Measurements from ENCODE around the gene PIK3CD. TPM values are rescaled to one million over a fixed set of nuclear protein-coding genes. Genes with fewer than 3 reads are reported as not detected.

Gene PIK3CD
- total and polyA plus RNA-seq, 2 experiments from 2014 or later: 1.2 to 1.3 TPM

GRCh38 chr1:9606458-9606857 is 45.1 kb upstream of the PIK3CD start:
- no peak for DNase-seq (ENCODE audit: low spot score)
- H3K79me2 ChIP-seq: no peaks in the 10 kb centered on the region
- H3K9me2 ChIP-seq (replicated peaks; ENCODE audit: insufficient read depth): no peaks in the 10 kb centered on the region
- H2AFZ ChIP-seq: no peak overlapping the region
- 97% methylated on average over 21 of the region's 21 CpGs for WGBS (ENCODE audit: low lambda C conversion rate, missing lambda C conversion rate)
- H3K27me3 ChIP-seq: no peaks in the 10 kb centered on the region
- no peak for TF ChIP-seq EZH2 (IDR thresholded peaks at IDR 0.05; ENCODE audit: borderline replicate concordance)
- no peak for TF ChIP-seq CTCF (IDR thresholded peaks at IDR 0.05; ENCODE audit: poor library complexity)
- TF ChIP-seq EZH2phosphoT487 (IDR thresholded peaks at IDR 0.05; ENCODE audit: low read depth, severe bottlenecking, unreplicated experiment): no peak
- H3K9me3 ChIP-seq (ENCODE audit: low read depth): no peaks in the 10 kb centered on the region
- H3K4me1 ChIP-seq (ENCODE audit: insufficient read depth): no peaks in the 10 kb centered on the region
- H3K4me2 ChIP-seq: no peak overlapping the region
- H3K36me3 ChIP-seq (replicated peaks; ENCODE audit: insufficient read depth, low read depth): no peaks in the 10 kb centered on the region
- no peak overlapping the region for H3K27ac ChIP-seq
- no peak overlapping the region for H3K4me3 ChIP-seq
- H4K20me1 ChIP-seq (ENCODE audit: insufficient read depth, poor library complexity, severe bottlenecking): no peaks in the 10 kb centered on the region

GRCh38 chr1:9606948-9607347 is 44.6 kb upstream of the PIK3CD start:
- H3K4me1 ChIP-seq (ENCODE audit: insufficient read depth): no peaks in the 10 kb centered on the region
- no peak overlapping the region for H3K4me2 ChIP-seq
- no peaks in the 10 kb centered on the region for H3K79me2 ChIP-seq
- no peak overlapping the region for H3K4me3 ChIP-seq
- H3K27me3 ChIP-seq: no peaks in the 10 kb centered on the region
- DNase-seq (ENCODE audit: low spot score): no peak
- H3K9me2 ChIP-seq (replicated peaks; ENCODE audit: insufficient read depth): no peaks in the 10 kb centered on the region
- no peaks in the 10 kb centered on the region for H3K36me3 ChIP-seq (replicated peaks; ENCODE audit: insufficient read depth, low read depth)
- H3K27ac ChIP-seq: no peak overlapping the region
- no peaks in the 10 kb centered on the region for H4K20me1 ChIP-seq (ENCODE audit: insufficient read depth, poor library complexity, severe bottlenecking)
- WGBS (ENCODE audit: low lambda C conversion rate, missing lambda C conversion rate): 92% methylated on average over 10 of the region's 10 CpGs
- H3K9me3 ChIP-seq (ENCODE audit: low read depth): no peaks in the 10 kb centered on the region
- TF ChIP-seq EZH2 (IDR thresholded peaks at IDR 0.05; ENCODE audit: borderline replicate concordance): no peak
- no peak for TF ChIP-seq CTCF (IDR thresholded peaks at IDR 0.05; ENCODE audit: poor library complexity)
- TF ChIP-seq EZH2phosphoT487 (IDR thresholded peaks at IDR 0.05; ENCODE audit: low read depth, severe bottlenecking, unreplicated experiment): no peak
- no peak overlapping the region for H2AFZ ChIP-seq

GRCh38 chr1:9607352-9607751 is 44.2 kb upstream of the PIK3CD start:
- TF ChIP-seq EZH2 (IDR thresholded peaks at IDR 0.05; ENCODE audit: borderline replicate concordance): no peak
- Histone ChIP-seq H3K9me3 (ENCODE audit: low read depth) (no peaks in the 10 kb centered on the region), H3K79me2 (no peaks in the 10 kb centered on the region), H3K27me3 (no peaks in the 10 kb centered on the region), H3K4me2 (no peak overlapping the region), H3K27ac (no peak overlapping the region), H3K4me1 (ENCODE audit: insufficient read depth) (no peaks in the 10 kb centered on the region), H3K9me2 (replicated peaks; ENCODE audit: insufficient read depth) (no peaks in the 10 kb centered on the region), H4K20me1 (ENCODE audit: insufficient read depth, poor library complexity, severe bottlenecking) (no peaks in the 10 kb centered on the region), H3K36me3 (replicated peaks; ENCODE audit: insufficient read depth, low read depth) (no peaks in the 10 kb centered on the region), H2AFZ (no peak overlapping the region), H3K4me3 (no peak overlapping the region)
- WGBS (ENCODE audit: low lambda C conversion rate, missing lambda C conversion rate): 96% methylated on average over 14 of the region's 19 CpGs
- no peak for DNase-seq (ENCODE audit: low spot score)

GRCh38 chr1:9609998-9610397 is 41.5 kb upstream of the PIK3CD start:
- no peak overlapping the region for H3K4me2 ChIP-seq
- H3K4me3 ChIP-seq: no peak overlapping the region
- no peaks in the 10 kb centered on the region for H3K79me2 ChIP-seq
- 99% methylated on average over 5 of the region's 5 CpGs for WGBS (ENCODE audit: low lambda C conversion rate, missing lambda C conversion rate)
- no peaks in the 10 kb centered on the region for H3K9me3 ChIP-seq (ENCODE audit: low read depth)
- H3K27me3 ChIP-seq: no peaks in the 10 kb centered on the region
- no peak for DNase-seq (ENCODE audit: low spot score)
- H3K4me1 ChIP-seq (ENCODE audit: insufficient read depth): no peaks in the 10 kb centered on the region
- H4K20me1 ChIP-seq (ENCODE audit: insufficient read depth, poor library complexity, severe bottlenecking): no peaks in the 10 kb centered on the region
- no peak overlapping the region for H2AFZ ChIP-seq
- no peak for TF ChIP-seq CTCF (IDR thresholded peaks at IDR 0.05; ENCODE audit: poor library complexity)
- TF ChIP-seq EZH2 (IDR thresholded peaks at IDR 0.05; ENCODE audit: borderline replicate concordance): no peak
- no peak for TF ChIP-seq EZH2phosphoT487 (IDR thresholded peaks at IDR 0.05; ENCODE audit: low read depth, severe bottlenecking, unreplicated experiment)
- H3K27ac ChIP-seq: no peak overlapping the region
- H3K9me2 ChIP-seq (replicated peaks; ENCODE audit: insufficient read depth): no peaks in the 10 kb centered on the region
- H3K36me3 ChIP-seq (replicated peaks; ENCODE audit: insufficient read depth, low read depth): no peaks in the 10 kb centered on the region
